HEK293 (cell line): ENCODE data around the gene APLF.

Experiments used
- CTCF ChIP-seq: fragments of 450-650 bp; formaldehyde crosslinking; IDR thresholded peaks from 2 replicates; pipeline ENCODE4 v1.5.1; 2016; ENCODE audit warnings: missing biosample characterization, missing genetic modification characterization
- ZBTB1 ChIP-seq: fragments of 450-650 bp; formaldehyde crosslinking; IDR thresholded peaks from 2 replicates; pipeline ENCODE4 v1.5.1; 2016; ENCODE audit warnings: missing biosample characterization, missing genetic modification characterization
- ZNF292 ChIP-seq: fragments of 450-650 bp; formaldehyde crosslinking; IDR thresholded peaks from 2 replicates; pipeline ENCODE4 v1.5.1; 2016; ENCODE audit warnings: low read depth, missing biosample characterization, missing genetic modification characterization, borderline replicate concordance

GRCh38 chr2:68561372-68561771 lies 94.0 kb downstream of the APLF start:
- TF ChIP-seq ZBTB1 (tag by site-specific recombination), result no peak
- no peak for TF ChIP-seq CTCF (tag by site-specific recombination)
- TF ChIP-seq ZNF292, result no peak
